ENCODE data around the gene BCL2L13. TPM values are rescaled to one million over a fixed set of nuclear protein-coding genes. Genes with fewer than 3 reads are reported as not detected.
"Not testable (repeated sequence)": the region's sequence is repeated elsewhere in the genome, so short reads cannot be mapped to it uniquely, and the experiment has no call there.

Gene BCL2L13
- total RNA-seq, 1 donor from 2014 or later = 64.2 TPM

GRCh38 chr22:17753401-17753989, 114.9 kb downstream of the BCL2L13 start:
- DNase-seq (ENCODE audit: low read depth, low spot score) = no peak

GRCh38 chr22:17754233-17754925, 115.8 kb downstream of the BCL2L13 start:
- no peak for DNase-seq (ENCODE audit: low read depth, low spot score)

DNA sequence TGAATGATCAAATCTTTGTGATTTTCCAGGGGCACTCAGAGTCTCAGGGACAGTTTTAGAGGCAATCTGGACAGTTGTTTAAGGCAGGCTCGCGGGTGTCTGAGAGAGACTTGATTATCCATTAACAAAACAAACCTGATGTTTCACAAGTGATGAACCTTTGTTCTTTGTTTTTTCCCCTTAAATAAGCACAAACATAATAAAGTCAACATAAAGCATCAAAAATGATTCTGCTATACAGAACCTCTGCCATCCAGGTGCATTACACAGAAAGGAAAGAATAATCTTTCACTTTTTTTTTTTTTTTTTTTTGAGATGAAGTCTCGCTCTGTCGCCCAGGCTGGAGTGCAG, 122.6 kb downstream of the BCL2L13 start:
- no peak for DNase-seq (ENCODE audit: low read depth, low spot score)

GRCh38 chr22:17763442-17763841, 124.9 kb downstream of the BCL2L13 start:
- not testable (repeated sequence) for DNase-seq (ENCODE audit: low read depth, low spot score)

DNA sequence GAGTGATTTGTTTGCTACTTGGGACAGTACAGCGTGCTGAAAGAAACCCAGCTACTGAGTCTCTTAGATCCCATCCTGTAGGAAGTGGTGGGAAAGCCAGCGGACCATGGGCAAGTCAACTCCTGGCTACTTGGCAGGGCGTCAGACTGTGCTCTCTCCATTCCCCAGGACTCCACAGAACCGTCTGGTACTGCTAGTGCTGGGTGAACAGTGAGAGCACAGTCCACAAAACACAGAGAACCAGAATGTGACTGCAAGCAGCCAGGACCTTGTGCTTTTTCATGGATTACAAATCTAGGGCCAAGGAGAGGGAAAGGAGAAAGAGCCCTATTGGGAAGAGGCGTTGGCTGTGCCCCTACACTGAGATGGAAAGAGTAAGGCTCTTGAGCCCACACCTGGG, 125.5 kb downstream of the BCL2L13 start:
- DNase-seq (ENCODE audit: low read depth, low spot score) = no peak

DNA sequence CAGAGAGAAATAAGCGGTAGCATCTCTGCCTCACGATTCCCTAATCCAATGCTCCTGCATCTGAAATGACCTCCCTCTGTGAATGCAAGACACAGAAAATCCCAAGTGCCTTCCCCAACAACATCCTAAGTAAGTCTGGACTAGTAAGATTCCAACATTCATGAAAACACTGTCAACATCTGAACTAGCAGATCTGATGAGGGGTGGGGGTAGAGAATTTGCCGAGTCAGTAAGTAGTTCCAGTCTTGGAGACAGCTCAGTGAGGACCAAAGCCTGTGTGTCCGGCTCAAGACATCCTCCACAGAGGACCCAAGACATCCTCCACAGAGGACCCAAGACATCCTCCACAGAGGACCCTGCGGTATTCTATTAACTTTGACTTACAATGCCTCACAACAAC, 126.3 kb downstream of the BCL2L13 start:
- not testable (repeated sequence) for DNase-seq (ENCODE audit: low read depth, low spot score)

- no peak for DNase-seq (ENCODE audit: low read depth, low spot score)
These were observed 128.9 kb downstream of the BCL2L13 start for GRCh38 chr22:17767233-17768065.

DNA sequence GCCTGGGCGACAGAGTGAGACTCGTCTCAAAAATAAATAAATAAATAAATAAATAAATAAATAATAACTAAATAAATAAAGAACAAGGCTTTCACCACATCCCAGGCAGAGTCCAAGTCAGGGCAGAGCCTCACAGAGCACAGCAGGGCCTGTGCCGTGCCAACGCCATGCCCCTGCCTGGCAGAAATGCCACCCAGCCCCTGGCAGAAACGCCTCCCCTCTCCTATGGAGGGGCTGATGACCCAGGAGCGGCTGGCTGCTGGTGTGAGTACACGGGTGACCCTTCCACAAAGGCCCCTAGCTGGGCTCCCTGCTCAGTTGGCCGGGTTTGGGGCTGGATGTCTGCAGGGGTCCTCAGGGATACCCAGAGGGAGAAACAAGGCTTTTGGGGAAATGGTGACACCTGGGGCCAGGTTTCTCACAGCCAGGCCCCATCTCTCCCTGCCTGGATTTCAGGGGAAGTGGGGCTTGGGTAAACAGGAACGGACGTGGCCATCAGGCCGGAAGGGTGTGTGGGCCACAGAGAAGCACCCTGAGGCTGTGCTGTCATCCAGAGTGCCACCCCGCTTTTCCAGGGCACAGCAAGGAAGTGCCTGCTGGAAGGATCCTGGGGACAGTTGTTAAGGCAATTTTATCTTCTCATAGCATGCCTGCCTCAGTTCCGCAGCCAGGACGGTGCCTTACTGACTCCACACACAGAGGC, 130.6 kb downstream of the BCL2L13 start:
- DNase-seq (ENCODE audit: low read depth, low spot score) = no peak

DNA sequence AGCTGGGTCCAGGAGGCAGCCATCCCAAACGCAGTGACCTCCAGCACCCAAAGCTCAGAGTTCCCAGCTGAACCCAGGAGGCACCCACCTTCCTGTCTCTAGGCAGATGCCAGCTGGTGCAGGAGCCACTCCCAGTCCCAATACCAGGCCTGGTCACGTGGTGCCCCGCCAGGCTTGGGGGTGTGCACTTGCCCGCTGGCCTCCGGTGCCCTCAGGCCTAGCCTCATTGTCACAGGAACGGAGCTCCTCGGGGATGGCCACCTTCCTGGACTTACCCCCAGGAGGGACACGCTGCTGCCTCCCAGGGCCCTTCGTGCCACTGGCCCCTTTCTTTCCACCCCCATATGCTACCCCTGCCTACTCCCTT, 131.1 kb downstream of the BCL2L13 start:
- no peak for DNase-seq (ENCODE audit: low read depth, low spot score)

DNA sequence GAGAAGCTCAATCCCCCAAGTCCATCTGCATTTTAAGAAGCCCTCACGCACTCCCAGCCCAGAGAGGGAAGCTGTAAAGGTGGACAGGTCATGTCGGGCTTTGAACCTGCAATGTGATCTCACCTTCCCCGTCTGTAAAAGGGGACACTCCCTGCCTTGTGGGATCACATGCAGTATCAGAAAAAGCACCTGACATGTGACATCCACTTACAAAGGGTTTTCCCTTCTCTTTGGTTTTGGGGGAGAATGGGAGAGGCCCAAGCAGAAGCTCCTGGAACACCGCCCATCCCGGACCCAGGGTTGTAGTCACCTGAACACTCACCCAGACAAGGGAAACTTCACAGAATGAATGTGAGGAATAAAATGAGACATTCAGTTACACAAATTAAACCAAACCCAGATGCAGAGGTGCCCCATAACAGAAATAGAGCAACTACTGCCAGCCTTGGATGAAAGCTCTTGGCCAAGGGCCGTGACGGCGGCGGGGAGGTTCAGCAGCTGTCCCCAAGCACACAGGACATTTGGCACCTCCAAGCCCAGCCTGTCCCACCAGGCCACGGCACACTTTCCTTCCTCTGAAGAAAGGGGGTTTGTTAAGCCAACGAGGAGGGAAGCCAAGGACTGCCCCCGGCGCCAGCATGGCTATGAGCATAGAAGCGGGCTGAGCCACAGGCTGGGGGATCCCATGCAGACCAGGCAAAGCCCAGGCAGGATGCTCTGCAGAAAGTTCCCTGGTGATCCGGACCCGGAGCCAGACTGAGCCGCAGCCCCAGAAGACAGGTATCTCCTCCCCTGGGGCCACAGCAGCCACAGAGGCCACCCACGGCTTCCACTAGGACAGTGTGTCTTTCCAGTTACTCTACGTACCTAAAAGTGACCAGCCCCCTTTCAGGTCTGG, 131.9 kb downstream of the BCL2L13 start:
- no peak for DNase-seq (ENCODE audit: low read depth, low spot score)

DNA sequence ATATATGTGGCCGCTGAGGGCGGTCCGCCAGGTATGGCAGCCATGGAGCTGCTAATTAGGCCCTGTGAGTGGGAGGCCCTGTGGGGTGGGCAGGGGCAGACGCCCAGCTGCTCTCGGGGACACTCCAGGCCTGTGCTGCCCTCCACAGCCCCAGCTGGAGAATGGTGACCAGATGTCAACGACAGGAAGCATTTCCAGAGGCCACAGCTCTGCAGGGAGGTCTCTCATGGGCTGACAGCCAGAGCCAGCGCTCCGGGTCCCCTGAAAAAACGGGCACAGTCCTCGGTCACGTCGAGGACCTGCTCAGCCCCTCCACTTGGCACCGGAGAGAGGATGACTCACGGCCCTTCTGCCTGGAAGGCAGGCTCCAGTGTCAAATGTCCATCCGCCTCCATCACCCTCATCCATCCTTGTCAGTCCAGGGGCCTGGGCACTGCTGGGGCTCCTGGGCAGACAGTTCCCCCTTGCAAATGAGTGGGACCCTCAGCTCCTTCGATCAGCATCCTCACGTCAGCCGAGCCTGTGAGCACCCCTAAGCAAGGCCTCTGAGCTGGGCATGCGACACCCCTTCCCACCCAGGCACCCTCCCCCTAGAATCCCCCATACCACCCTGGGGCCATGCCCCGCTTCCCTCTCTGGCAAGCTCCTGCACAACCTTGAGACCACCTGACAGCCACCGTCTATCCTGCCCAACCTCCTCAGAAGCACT, 133.8 kb downstream of the BCL2L13 start:
- DNase-seq (ENCODE audit: low read depth, low spot score) = no peak

DNA sequence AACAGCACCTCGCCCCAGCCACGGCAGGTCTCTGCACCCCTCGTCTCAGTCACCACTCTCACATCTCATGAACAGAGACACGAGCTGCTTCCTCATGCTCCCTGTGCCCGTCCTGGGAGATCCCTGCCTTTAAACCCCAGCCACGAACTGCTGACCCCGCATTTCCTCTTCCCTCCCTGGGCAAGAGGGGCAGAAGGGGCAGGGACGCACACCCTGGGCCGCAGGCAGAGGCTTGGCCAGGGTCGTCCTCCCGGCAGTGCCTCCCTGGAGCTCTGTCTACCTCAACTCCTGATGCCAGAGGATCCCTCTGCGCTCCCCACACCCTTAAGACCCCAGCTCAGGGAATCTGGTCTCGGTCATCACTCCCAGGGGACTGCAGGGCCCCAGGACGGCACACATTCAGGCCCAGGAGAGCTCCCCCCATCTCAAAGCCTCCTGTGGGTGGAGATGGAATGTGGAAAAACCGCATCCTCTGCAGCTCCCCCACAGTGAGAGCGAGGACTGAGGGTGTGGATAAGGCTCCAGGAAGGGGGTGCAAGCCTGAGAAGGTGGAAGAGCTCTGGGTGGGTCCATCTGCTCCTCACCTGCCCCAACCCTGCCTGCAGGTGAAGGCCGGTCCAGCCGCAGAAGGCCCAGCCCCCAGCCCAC, 134.5 kb downstream of the BCL2L13 start:
- no peak for DNase-seq (ENCODE audit: low read depth, low spot score)

DNA sequence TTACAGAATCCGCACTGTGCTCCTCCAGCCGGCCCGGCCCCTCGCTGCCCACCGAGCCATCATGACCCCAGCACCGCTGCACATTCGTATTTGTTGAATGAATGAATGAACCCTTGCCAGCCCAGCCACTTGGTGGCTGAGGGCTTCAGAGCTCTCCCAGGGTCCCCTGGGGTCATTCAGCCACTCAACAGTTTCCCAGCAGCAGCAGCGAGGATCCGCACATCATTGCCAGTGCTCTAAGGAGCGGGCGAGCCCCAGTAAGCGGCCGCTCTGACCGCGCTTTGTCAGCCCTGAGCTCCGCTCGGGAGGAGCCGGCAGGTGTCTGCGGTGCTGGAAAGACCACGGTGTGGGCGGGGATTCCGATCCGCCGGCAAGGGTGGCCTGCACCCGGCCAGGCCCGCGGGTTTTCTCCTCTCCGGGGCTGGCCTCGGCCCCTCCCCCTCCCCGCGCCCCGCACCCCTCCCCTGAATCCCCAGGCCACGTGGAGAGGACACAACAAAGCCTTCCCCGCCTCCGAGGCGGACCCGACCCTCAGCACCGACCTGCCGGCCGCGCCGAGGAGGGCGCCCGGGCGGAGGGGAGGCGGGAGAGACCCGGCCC, 135.1 kb downstream of the BCL2L13 start:
- DNase-seq (ENCODE audit: low read depth, low spot score) = no peak

- DNase-seq (ENCODE audit: low read depth, low spot score) = no peak
These were observed 135.8 kb downstream of the BCL2L13 start, which contains the start of gene BID for GRCh38 chr22:17774206-17774925. Gene BID, minus strand, starts transcription at chr22:17774469. Its CDS starts 24,353 bp downstream, at chr22:17750116.

- DNase-seq (ENCODE audit: low read depth, low spot score) = no peak
These were observed 136.5 kb downstream of the BCL2L13 start for GRCh38 chr22:17774926-17775685.

DNA sequence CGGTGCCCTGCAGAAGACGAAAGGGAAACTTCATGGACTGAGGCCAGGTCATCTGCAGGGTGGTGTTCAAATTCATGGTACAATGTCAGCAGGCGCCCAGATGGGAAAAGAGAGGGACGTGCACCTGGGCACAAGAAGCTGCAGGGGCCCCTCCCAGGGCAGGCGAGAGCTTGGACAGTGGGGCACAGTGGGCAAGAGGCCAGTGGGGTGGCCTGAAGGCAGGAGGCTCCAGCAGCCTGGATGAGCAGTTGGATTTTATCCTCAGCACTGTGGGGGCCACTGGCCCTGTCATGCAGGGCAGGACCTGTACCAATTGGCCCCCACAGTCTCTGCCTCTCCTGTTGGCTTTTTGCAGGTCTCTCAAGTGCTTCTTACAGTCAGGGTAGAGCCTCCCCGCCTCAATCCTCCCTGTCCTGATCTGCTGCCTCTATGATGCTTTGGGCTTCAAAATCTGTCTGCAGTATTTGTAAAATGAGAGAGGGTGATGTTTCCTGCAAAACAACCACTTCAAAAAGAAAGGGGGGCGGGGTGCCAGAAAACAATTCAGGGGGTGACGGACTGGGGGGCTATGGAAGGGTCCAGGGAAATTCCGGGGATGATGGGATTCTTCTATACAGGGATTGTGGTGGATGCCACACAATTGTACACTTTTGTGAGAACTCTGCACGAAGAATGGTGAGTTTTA, 137.4 kb downstream of the BCL2L13 start:
- no peak for DNase-seq (ENCODE audit: low read depth, low spot score)

DNA sequence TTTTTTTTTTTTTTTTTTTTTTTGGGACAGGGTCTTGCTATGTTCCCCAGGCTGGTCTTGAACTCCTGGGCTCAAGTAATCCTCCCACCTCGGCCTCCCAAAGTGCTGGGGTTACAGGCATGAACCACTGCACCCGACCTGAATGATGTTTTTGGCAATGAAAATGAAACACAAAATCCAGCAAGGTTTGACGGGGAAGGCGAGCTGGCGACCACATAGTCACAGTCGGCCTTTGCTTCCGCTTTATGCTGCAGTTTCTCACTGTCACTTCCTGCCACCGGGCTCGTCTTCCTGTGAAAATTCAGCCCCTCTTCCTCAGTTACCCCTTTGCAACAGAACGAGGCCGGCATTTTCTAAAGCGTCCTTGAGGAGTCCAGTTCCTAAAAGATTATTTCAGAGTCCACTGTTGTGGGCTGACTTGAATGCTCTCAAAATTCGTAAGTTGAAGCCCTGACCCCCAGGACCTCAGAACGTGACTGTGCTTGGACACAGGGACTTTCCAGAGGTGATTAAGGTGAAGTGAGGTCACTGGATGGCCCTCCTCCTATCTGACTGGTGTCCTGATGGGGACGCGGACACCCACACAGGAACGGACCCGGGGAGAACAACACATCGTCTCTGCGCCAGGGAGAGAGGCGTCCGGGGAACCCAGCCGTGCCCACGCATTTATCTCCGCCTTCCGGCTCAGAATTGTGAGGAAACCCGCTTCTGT, 138.6 kb downstream of the BCL2L13 start:
- no peak for DNase-seq (ENCODE audit: low read depth, low spot score)
